ENCODE measurements around the gene CCDC85C.

DNA sequence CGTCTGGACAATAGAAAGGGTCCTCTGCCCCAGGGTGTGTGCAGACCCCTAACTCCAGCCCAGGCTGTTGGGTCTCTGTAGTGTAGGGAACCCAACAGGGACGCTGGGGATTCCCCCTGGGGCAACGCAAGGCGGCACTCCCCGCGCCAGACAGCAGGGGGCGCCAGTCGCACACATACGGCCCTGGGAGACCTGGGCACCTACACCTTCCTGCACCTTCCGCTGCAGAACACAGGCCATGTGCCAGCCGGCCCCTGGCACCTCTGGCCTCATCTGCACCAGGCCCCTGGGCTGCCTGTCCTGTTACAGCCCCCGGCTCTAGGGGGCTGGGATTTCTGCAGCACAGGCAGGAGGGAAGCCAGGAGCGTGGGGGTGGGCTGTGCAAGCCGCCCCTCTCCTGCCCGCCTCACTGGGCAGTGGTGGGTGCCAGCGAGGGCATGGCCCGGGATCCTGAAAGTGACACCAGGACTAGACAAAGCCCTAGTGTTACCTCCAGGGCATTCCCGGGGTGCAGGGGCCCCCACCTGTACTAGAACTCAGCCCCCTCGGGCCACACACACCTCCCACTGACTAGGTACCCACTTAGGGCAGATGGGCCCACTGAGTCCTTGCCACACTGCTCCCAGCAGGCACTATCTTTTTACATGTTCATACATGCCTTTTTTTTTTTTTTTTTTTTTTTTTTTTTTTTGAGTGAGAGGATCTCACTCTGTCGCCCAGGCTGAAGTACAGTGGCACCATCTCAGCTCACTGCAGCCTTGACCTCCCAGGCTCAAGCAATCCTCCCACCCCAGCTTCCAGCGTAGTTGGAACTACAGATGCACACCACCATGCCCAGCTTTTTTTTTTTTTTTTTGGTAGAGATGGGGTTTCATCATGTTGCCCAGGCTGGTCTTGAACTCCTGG lies 85.3 kb downstream of the CCDC85C start:
- TF ChIP-seq, protein P1, sequence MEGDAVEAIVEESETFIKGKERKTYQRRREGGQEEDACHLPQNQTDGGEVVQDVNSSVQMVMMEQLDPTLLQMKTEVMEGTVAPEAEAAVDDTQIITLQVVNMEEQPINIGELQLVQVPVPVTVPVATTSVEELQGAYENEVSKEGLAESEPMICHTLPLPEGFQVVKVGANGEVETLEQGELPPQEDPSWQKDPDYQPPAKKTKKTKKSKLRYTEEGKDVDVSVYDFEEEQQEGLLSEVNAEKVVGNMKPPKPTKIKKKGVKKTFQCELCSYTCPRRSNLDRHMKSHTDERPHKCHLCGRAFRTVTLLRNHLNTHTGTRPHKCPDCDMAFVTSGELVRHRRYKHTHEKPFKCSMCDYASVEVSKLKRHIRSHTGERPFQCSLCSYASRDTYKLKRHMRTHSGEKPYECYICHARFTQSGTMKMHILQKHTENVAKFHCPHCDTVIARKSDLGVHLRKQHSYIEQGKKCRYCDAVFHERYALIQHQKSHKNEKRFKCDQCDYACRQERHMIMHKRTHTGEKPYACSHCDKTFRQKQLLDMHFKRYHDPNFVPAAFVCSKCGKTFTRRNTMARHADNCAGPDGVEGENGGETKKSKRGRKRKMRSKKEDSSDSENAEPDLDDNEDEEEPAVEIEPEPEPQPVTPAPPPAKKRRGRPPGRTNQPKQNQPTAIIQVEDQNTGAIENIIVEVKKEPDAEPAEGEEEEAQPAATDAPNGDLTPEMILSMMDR (IDR thresholded peaks at IDR 0.05 in 8 of 11, conservative IDR thresholded peaks at IDR 0.05 in 3 of 11), result peak; percentile 84 to 99 (median 98)
- TF ChIP-seq POLR2A (IDR thresholded peaks at IDR 0.05), result no peak
- TF ChIP-seq POLR2AphosphoS5 (IDR thresholded peaks at IDR 0.05), result peak; percentile 49 to 72 (median 64)

Data from spleen (tissue), 7 donors.